RWPE1 (cell line): ENCODE data around the gene CRACDL.

Experiments used
- CTCF ChIA-PET: fragments of 350-600 bp; sonication (Branson Sonifier 250); formaldehyde crosslinking; extraction: SDS; loops from one replicate; lab custom pipeline; 2021; lab: Yijun Ruan, JAX
- POLR2A ChIA-PET: fragments of 400-600 bp; formaldehyde crosslinking; extraction: SDS; loops from one replicate; lab custom pipeline; 2020; ENCODE audit warnings: antibody characterized with exemption; ENCODE audit not compliant: low non-redundant PET; lab: Yijun Ruan, JAX
- DNase-seq: peaks from one replicate; pipeline ENCODE4 v3.0.0; 2012; ENCODE audit warnings: low spot score
- H3K27ac ChIP-seq: fragments of 450-650 bp; 2 replicates; pipeline ENCODE4 v1.5.1; 2017
- CTCF ChIP-seq: fragments of 450-650 bp; conservative IDR thresholded peaks from 2 replicates; pipeline ENCODE4 v1.5.1; 2017; ENCODE audit warnings: low read depth, mild to moderate bottlenecking

The CRACDL gene

GRCh38 chr2:98935777-98936352, at the start of gene CRACDL:
CRACDL (minus strand) TSS chr2:98936225; CDS start chr2:98846800, 89,425 bp downstream.
- ChIA-PET CTCF (interaction anchor here (0.7 to 1.4 kb wide), 3 partner anchors 24 to 219 kb away, joined by 3 to 5 read pairs (median 3); partner anchors contain the start of genes LIPT1 and TSGA10), POLR2A (no interaction called here)
- peak; percentile 26 for DNase-seq

GRCh38 chr2:98975611-98976010, 39.6 kb upstream of the CRACDL start:
- ChIA-PET POLR2A (no interaction called here), CTCF (no interaction called here)
- H3K27ac ChIP-seq, result no peak overlapping the region
- TF ChIP-seq CTCF, result no peak
- DNase-seq, result no peak

More at GRCh38 chr2:98935777-98936352, at the start of gene CRACDL:
- peak within 1 kb of the TSS; percentile 27; the same call in 1 of the 2 replicates for H3K27ac ChIP-seq
- no peak for TF ChIP-seq CTCF

- H3K27ac ChIP-seq, result no peak overlapping the region
- ChIA-PET CTCF (no interaction called here), POLR2A (no interaction called here)
- no peak for DNase-seq
- TF ChIP-seq CTCF, result no peak
These were observed 36.6 kb upstream of the CRACDL start for GRCh38 chr2:98972582-98973167.

GRCh38 chr2:98959810-98960507, 23.9 kb upstream of the CRACDL start:
- H3K27ac ChIP-seq, result no peak overlapping the region
- CTCF ChIA-PET, result no interaction called here
- POLR2A ChIA-PET, result no interaction called here
- no peak for DNase-seq
- no peak for TF ChIP-seq CTCF

- CTCF ChIA-PET, result interaction anchor here (0.6 kb wide), 1 partner anchor 130 kb away, joined by 3 read pairs; no protein-coding TSS in a partner anchor
- TF ChIP-seq CTCF, result no peak
- H3K27ac ChIP-seq, result no peak overlapping the region
- DNase-seq, result no peak
- POLR2A ChIA-PET, result no interaction called here
These were observed 16.9 kb upstream of the CRACDL start for GRCh38 chr2:98952966-98953365.

GRCh38 chr2:98948956-98949739, 13.1 kb upstream of the CRACDL start:
- ChIA-PET POLR2A (no interaction called here), CTCF (interaction anchor here (0.6 kb wide), 1 partner anchor 129 kb away, joined by 3 read pairs; no protein-coding TSS in a partner anchor)
- TF ChIP-seq CTCF, result no peak
- no peak for DNase-seq
- H3K27ac ChIP-seq, result no peak overlapping the region
